Measurements from ENCODE around the gene ASB13. TPM values are rescaled to one million over a fixed set of nuclear protein-coding genes. Genes with fewer than 3 reads are reported as not detected.

The ASB13 gene
- total RNA-seq, 2 donors from 2014 or later, result 12.8 to 13.5 TPM

DNA sequence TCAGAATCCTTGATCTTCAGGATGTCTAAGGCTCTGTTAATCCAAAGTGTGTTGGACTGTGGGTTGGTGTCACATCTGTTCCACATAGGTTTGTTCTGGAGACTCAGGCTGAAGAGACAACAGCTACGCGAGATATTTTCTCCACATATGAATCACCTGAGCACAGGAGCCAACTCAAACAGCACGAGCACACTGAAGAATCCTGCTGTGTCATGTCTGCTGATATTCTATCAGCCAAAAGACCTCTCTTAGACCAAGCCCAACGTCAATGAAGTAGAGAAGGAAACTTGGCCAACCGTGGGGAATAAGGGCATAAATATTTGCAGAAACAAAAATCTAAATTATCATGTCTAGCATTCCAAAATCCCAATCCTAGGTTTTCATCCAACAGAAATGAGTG lies 15.5 kb upstream of the ASB13 start:
- H3K9ac ChIP-seq (ENCODE audit: extremely low read depth, low read length, poor library complexity, severe bottlenecking), result no peak overlapping the region
- Mint-ChIP-seq H3K9me3 (peaks cover 4% of the 10 kb centered on the region), H3K27ac (no peak overlapping the region), H3K4me1 (peaks cover 12% of the 10 kb centered on the region), H3K27me3 (ENCODE audit: insufficient read depth) (peaks cover 62% of the 10 kb centered on the region), H3K36me3 (ENCODE audit: low read depth) (no peaks in the 10 kb centered on the region), H3K4me3 (no peak overlapping the region)
- no peak for DNase-seq
- WGBS, 2 experiments (ENCODE audit: insufficient coverage in 1 of 2, insufficient read length in 1 of 2), result 80 to 89% methylated on average over 1 to 5 of the region's 5 CpGs
- H3K36me3 ChIP-seq (ENCODE audit: control insufficient read depth, insufficient read depth, low read length), result no peaks in the 10 kb centered on the region
- H3K4me1 ChIP-seq (ENCODE audit: control insufficient read depth, insufficient read depth, low read length), result no peaks in the 10 kb centered on the region
- TF ChIP-seq, protein P1, sequence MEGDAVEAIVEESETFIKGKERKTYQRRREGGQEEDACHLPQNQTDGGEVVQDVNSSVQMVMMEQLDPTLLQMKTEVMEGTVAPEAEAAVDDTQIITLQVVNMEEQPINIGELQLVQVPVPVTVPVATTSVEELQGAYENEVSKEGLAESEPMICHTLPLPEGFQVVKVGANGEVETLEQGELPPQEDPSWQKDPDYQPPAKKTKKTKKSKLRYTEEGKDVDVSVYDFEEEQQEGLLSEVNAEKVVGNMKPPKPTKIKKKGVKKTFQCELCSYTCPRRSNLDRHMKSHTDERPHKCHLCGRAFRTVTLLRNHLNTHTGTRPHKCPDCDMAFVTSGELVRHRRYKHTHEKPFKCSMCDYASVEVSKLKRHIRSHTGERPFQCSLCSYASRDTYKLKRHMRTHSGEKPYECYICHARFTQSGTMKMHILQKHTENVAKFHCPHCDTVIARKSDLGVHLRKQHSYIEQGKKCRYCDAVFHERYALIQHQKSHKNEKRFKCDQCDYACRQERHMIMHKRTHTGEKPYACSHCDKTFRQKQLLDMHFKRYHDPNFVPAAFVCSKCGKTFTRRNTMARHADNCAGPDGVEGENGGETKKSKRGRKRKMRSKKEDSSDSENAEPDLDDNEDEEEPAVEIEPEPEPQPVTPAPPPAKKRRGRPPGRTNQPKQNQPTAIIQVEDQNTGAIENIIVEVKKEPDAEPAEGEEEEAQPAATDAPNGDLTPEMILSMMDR (conservative IDR thresholded peaks at IDR 0.05), result no peak
- no peaks in the 10 kb centered on the region for H3K9me3 ChIP-seq (ENCODE audit: control insufficient read depth, low read length)
- no peak overlapping the region for H3K27ac ChIP-seq (ENCODE audit: low read depth, low read length)
- no peak overlapping the region for H3K4me3 ChIP-seq (ENCODE audit: low read length)
- H3K27me3 ChIP-seq (ENCODE audit: control insufficient read depth, insufficient read depth, low read length, poor library complexity, severe bottlenecking), result peaks cover 62% of the 10 kb centered on the region

DNA sequence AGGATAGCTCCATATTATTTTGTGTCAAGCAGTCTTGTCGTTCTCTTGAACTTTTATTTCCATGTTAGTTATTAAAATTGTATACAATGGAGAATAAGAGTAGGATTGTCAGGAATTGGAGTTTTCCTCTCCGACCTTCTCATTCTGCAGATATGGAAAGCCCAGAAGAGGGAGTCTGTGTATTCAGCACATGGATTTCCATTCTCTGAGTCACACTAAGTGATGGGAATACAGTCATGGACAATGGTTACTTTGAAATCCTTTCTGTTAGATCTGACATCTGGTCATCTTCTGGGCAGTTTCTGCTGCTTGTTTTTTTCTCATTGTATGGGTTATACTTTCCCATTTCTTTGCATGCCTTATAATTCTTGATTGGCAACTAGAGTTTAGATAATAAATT lies 13.2 kb upstream of the ASB13 start:
- DNase-seq, result no peak
- Histone ChIP-seq H3K36me3 (ENCODE audit: control insufficient read depth, insufficient read depth, low read length) (no peaks in the 10 kb centered on the region), H3K9ac (ENCODE audit: extremely low read depth, low read length, poor library complexity, severe bottlenecking) (no peak overlapping the region), H3K27ac (ENCODE audit: low read depth, low read length) (no peak overlapping the region), H3K9me3 (ENCODE audit: control insufficient read depth, low read length) (peaks cover under 1% of the 10 kb centered on the region), H3K27me3 (ENCODE audit: control insufficient read depth, insufficient read depth, low read length, poor library complexity, severe bottlenecking) (peaks cover 62% of the 10 kb centered on the region), H3K4me3 (ENCODE audit: low read length) (no peak overlapping the region), H3K4me1 (ENCODE audit: control insufficient read depth, insufficient read depth, low read length) (no peaks in the 10 kb centered on the region)
- TF ChIP-seq, protein P1 (conservative IDR thresholded peaks at IDR 0.05), result no peak
- Mint-ChIP-seq H3K27me3 (ENCODE audit: insufficient read depth) (peaks cover 70% of the 10 kb centered on the region), H3K9me3 (peaks cover 7% of the 10 kb centered on the region), H3K4me3 (no peak overlapping the region), H3K27ac (no peak overlapping the region), H3K4me1 (no peaks in the 10 kb centered on the region), H3K36me3 (ENCODE audit: low read depth) (no peaks in the 10 kb centered on the region)
- WGBS, 2 experiments (ENCODE audit: insufficient coverage in 1 of 2, insufficient read length in 1 of 2), result 82 to 84% methylated on average over 2 of the region's 2 CpGs

GRCh38 chr10:5679037-5679435 lies 12.6 kb upstream of the ASB13 start:
- Histone ChIP-seq H3K9me3 (ENCODE audit: control insufficient read depth, low read length) (peaks cover 6% of the 10 kb centered on the region), H3K9ac (ENCODE audit: extremely low read depth, low read length, poor library complexity, severe bottlenecking) (no peak overlapping the region), H3K4me3 (ENCODE audit: low read length) (no peak overlapping the region), H3K27ac (ENCODE audit: low read depth, low read length) (no peak overlapping the region), H3K27me3 (ENCODE audit: control insufficient read depth, insufficient read depth, low read length, poor library complexity, severe bottlenecking) (peaks cover 62% of the 10 kb centered on the region), H3K36me3 (ENCODE audit: control insufficient read depth, insufficient read depth, low read length) (no peaks in the 10 kb centered on the region), H3K4me1 (ENCODE audit: control insufficient read depth, insufficient read depth, low read length) (no peaks in the 10 kb centered on the region)
- 85 to 93% methylated on average over 1 to 3 of the region's 3 CpGs for WGBS, 2 experiments (ENCODE audit: insufficient coverage in 1 of 2, insufficient read length in 1 of 2)
- H3K27ac Mint-ChIP-seq, result no peak overlapping the region
- TF ChIP-seq, protein P1 (conservative IDR thresholded peaks at IDR 0.05), result no peak
- DNase-seq, result no peak
- H3K36me3 Mint-ChIP-seq (ENCODE audit: low read depth), result no peaks in the 10 kb centered on the region
- H3K4me1 Mint-ChIP-seq, result no peaks in the 10 kb centered on the region
- peaks cover 10% of the 10 kb centered on the region for H3K9me3 Mint-ChIP-seq
- no peak overlapping the region for H3K4me3 Mint-ChIP-seq
- peaks cover 72% of the 10 kb centered on the region for H3K27me3 Mint-ChIP-seq (ENCODE audit: insufficient read depth)

Data from endodermal cell (in vitro differentiated cells).